K562 (cell line): ENCODE measurements around the gene ECSCR. TPM values are rescaled to one million over a fixed set of nuclear protein-coding genes. Genes with fewer than 3 reads are reported as not detected.

ENCODE experiments used
- BRCA1 ChIP-seq, 2 experiments: fragments of 450-650 bp in 1 of 2; sonication (generic) in 1 of 2; formaldehyde crosslinking in 1 of 2; IDR thresholded peaks; 2 replicates each; pipeline versions ENCODE4 v1.5.0 to v1.6.1; 2017 to 2020; ENCODE audit warnings: mild to moderate bottlenecking in 1 of 2, missing genetic modification reagents in 1 of 2
- E2F4 ChIP-seq: sonication (generic); formaldehyde crosslinking; IDR thresholded peaks from 2 replicates; pipeline ENCODE4 v1.8.0; 2022; ENCODE audit warnings: mild to moderate bottlenecking, low read depth, missing genetic modification reagents
- MEF2D ChIP-seq: conservative IDR thresholded peaks from 2 replicates; pipeline ENCODE4 v1.6.1; 2016; ENCODE audit warnings: low read depth, missing genetic modification characterization, missing compliant biosample characterization
- NCOA1 ChIP-seq: fragments of 450-650 bp; IDR thresholded peaks from 2 replicates; pipeline ENCODE4 v1.6.1; 2016; ENCODE audit warnings: low read depth
- ZBTB26 ChIP-seq: fragments of 450-650 bp; formaldehyde crosslinking; IDR thresholded peaks from 2 replicates; pipeline ENCODE4 v1.4.0; 2022; ENCODE audit warnings: missing genetic modification characterization
- ZNF24 ChIP-seq: fragments of 450-650 bp; IDR thresholded peaks from 2 replicates; pipeline ENCODE4 v1.6.1; 2016
- ZNF699 ChIP-seq: fragments of 250-450 bp; sonication (Bioruptor Pico); IDR thresholded peaks from 2 replicates; pipeline ENCODE4 v1.8.0; 2021; ENCODE audit warnings: mild to moderate bottlenecking, moderate library complexity; ENCODE audit not compliant: insufficient replicate concordance
- polyA plus RNA-seq, 8 experiments: library from polyadenylated mRNA; depleted of rRNA in 4 of 8; stranded (reverse) in 5 of 8; unstranded in 3 of 8; fragments of >200 nt; fragmentation: Nextera tagmentation in 2 of 8; fragmentation: Illumina TruSeq in 1 of 8; extraction: Ambion mirVana in 2 of 8; extraction: Trizol in 1 of 8; gene quantifications; 2 replicates each; pipeline versions ENCODE4 v1.2.1 to v1.2.3, GENCODE V29; 2011 to 2014; ENCODE audit warnings: inconsistent platforms in 1 of 8, missing spikeins in 1 of 8
- total RNA-seq, 7 experiments: library from RNA; depleted of rRNA in 6 of 7; stranded (reverse); fragments of >200 nt in 6 of 7; fragmentation: Illumina TruSeq in 2 of 7; extraction: Trizol in 2 of 7; gene quantifications; 2 replicates each; pipeline versions ENCODE4 v1.2.1 to v1.2.3, GENCODE V29; 2011 to 2021; ENCODE audit warnings: low replicate concordance in 1 of 7
- TF ChIP-seq, protein P1 (sequence below): sonication (generic); formaldehyde crosslinking; IDR thresholded peaks from 2 replicates; pipeline ENCODE4 v1.8.1; 2022; ENCODE audit warnings: missing genetic modification reagents
- TF ChIP-seq, protein P2 (sequence below), 2 experiments: fragments of 450-650 bp in 1 of 2; IDR thresholded peaks; 2 replicates each; pipeline ENCODE4 v1.6.1; 2011 to 2017; ENCODE audit warnings: low read depth in 2 of 2, antibody characterized with exemption in 1 of 2, borderline replicate concordance in 1 of 2, low read length in 1 of 2, mild to moderate bottlenecking in 1 of 2, mixed read lengths in 1 of 2; ENCODE audit not compliant: control insufficient read depth in 1 of 2
- TF ChIP-seq, protein P3 (sequence below): fragments of 450-650 bp; formaldehyde crosslinking; IDR thresholded peaks from 2 replicates; pipeline ENCODE4 v1.4.0; 2020; ENCODE audit warnings: mild to moderate bottlenecking

Gene ECSCR
- total and polyA plus RNA-seq, 9 of the 15 experiments (the other 6 are each of a cell fraction or from before 2014, with no cell fraction given), result 0.10 to 0.25 (median 0.13) TPM; not detected in 6

- TF ChIP-seq BRCA1 (IDR thresholded peaks at IDR 0.05) (no peak), BRCA1 (CRISPR knock-in tag; IDR thresholded peaks at IDR 0.05) (no peak), MEF2D (tag) (peak; percentile 85), ZNF699 (CRISPR knock-in tag) (no peak), ZNF24 (no peak), ZBTB26 (CRISPR knock-in tag) (no peak), E2F4 (CRISPR knock-in tag) (no peak), NCOA1 (no peak)
- TF ChIP-seq, protein P1, sequence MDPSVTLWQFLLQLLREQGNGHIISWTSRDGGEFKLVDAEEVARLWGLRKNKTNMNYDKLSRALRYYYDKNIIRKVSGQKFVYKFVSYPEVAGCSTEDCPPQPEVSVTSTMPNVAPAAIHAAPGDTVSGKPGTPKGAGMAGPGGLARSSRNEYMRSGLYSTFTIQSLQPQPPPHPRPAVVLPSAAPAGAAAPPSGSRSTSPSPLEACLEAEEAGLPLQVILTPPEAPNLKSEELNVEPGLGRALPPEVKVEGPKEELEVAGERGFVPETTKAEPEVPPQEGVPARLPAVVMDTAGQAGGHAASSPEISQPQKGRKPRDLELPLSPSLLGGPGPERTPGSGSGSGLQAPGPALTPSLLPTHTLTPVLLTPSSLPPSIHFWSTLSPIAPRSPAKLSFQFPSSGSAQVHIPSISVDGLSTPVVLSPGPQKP (CRISPR knock-in tag), result no peak
- TF ChIP-seq, protein P2, sequence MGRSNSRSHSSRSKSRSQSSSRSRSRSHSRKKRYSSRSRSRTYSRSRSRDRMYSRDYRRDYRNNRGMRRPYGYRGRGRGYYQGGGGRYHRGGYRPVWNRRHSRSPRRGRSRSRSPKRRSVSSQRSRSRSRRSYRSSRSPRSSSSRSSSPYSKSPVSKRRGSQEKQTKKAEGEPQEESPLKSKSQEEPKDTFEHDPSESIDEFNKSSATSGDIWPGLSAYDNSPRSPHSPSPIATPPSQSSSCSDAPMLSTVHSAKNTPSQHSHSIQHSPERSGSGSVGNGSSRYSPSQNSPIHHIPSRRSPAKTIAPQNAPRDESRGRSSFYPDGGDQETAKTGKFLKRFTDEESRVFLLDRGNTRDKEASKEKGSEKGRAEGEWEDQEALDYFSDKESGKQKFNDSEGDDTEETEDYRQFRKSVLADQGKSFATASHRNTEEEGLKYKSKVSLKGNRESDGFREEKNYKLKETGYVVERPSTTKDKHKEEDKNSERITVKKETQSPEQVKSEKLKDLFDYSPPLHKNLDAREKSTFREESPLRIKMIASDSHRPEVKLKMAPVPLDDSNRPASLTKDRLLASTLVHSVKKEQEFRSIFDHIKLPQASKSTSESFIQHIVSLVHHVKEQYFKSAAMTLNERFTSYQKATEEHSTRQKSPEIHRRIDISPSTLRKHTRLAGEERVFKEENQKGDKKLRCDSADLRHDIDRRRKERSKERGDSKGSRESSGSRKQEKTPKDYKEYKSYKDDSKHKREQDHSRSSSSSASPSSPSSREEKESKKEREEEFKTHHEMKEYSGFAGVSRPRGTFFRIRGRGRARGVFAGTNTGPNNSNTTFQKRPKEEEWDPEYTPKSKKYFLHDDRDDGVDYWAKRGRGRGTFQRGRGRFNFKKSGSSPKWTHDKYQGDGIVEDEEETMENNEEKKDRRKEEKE (IDR thresholded peaks at IDR 0.05; ENCODE audit: borderline replicate concordance in 1 of 2, control insufficient read depth in 1 of 2, low read depth in 2 of 2, low read length in 1 of 2), result no peak
- TF ChIP-seq, protein P3, sequence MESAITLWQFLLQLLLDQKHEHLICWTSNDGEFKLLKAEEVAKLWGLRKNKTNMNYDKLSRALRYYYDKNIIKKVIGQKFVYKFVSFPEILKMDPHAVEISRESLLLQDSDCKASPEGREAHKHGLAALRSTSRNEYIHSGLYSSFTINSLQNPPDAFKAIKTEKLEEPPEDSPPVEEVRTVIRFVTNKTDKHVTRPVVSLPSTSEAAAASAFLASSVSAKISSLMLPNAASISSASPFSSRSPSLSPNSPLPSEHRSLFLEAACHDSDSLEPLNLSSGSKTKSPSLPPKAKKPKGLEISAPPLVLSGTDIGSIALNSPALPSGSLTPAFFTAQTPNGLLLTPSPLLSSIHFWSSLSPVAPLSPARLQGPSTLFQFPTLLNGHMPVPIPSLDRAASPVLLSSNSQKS (CRISPR knock-in tag), result no peak
Observed at GRCh38 chr5:139446956-139447779, 15.4 kb downstream of the ECSCR start (continued).
